Cardiac fibroblast (primary cell): ENCODE results near the gene HOXD11.

Experiments
- DNase-seq, 2 donors: peaks; one replicate each; pipeline versions ENCODE4 v3.0.0 to v3.0.0-alpha.2; 2010; ENCODE audit warnings: low read depth in 2 of 2
- H3K4me3 ChIP-seq, 2 donors: replicated peaks in 1 of 2; 1 replicate in 1 of 2; 2 replicates in 1 of 2; pipeline ENCODE4 v1.5.1; 2011; ENCODE audit warnings: low read depth in 2 of 2, low read length in 2 of 2, mild to moderate bottlenecking in 2 of 2, moderate library complexity in 1 of 2
- TF ChIP-seq, protein P1 (sequence below): IDR thresholded peaks from one replicate; pipeline ENCODE4 v1.5.1; 2011; ENCODE audit warnings: low read depth, mild to moderate bottlenecking, low read length, inconsistent platforms

HOXD11 gene

DNA sequence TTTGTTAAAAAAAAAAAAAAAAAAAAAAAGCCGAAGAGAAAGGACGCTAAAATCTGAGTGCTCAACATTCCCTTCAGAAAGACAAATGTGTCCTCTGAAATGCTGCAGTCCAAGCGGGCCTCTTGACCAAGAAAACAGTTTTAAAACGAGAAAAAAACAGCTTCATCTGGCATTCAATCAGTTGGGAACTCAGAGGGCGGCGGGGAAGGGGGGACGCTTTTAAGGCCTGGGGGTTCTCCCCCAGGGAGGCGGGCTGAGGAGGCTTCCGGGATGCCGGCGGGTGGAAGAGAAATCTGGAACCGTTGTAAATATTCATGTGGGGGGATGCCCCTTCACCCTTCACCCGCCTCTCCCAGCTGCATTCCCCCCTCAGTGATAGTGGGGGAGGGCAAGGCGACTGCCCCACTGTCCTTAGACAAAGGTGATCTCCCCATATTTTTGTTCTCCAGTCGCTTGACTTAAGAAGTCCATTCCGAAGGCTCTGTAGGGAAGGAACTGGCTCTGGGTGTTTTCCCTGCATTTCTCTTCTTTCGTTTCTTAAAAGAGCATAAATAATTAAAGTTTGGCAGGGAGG lies 3.3 kb upstream of the HOXD11 start:
- no peak overlapping the region for H3K4me3 ChIP-seq
- no peak for DNase-seq
- TF ChIP-seq, protein P1, sequence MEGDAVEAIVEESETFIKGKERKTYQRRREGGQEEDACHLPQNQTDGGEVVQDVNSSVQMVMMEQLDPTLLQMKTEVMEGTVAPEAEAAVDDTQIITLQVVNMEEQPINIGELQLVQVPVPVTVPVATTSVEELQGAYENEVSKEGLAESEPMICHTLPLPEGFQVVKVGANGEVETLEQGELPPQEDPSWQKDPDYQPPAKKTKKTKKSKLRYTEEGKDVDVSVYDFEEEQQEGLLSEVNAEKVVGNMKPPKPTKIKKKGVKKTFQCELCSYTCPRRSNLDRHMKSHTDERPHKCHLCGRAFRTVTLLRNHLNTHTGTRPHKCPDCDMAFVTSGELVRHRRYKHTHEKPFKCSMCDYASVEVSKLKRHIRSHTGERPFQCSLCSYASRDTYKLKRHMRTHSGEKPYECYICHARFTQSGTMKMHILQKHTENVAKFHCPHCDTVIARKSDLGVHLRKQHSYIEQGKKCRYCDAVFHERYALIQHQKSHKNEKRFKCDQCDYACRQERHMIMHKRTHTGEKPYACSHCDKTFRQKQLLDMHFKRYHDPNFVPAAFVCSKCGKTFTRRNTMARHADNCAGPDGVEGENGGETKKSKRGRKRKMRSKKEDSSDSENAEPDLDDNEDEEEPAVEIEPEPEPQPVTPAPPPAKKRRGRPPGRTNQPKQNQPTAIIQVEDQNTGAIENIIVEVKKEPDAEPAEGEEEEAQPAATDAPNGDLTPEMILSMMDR: no peak

DNA sequence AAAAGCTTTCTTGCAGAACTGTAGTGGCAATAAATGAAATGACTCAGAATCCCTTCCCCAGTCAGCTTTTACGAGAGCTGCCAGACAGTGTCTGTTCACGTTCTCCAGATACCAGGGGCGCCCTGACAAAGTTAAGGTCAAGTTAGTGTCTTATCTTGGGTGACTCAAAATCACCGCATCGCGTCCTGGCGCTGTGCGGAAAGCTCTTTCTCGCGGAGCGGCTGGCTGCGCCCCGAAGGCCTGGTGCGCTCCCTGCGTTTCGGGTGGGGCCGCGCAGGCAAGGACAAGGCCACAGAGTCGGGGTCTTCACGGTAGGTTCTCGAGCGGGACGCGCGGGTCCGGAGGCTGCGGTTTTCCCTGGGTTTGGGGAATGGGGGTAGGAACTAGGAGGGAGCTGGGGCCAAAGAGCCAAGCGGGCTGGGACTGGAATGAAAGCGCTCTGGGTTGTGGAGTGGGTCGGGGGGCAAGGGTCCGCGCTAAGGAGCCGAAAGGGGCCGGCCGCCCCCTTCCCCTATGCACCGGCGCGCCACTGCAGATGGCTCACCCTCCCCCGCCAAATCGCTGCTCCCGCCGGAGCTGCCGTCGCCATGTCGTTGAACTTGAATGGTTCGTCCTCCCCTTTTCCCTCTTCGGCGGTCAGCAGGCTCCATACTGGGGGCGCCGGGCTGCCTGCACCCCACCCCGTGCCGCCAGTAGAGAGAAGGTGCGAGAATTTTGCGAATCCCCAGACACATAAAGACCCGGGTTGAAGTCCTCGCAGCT lies 2.6 kb upstream of the HOXD11 start:
- TF ChIP-seq, protein P1: no peak
- no peak for DNase-seq

DNA sequence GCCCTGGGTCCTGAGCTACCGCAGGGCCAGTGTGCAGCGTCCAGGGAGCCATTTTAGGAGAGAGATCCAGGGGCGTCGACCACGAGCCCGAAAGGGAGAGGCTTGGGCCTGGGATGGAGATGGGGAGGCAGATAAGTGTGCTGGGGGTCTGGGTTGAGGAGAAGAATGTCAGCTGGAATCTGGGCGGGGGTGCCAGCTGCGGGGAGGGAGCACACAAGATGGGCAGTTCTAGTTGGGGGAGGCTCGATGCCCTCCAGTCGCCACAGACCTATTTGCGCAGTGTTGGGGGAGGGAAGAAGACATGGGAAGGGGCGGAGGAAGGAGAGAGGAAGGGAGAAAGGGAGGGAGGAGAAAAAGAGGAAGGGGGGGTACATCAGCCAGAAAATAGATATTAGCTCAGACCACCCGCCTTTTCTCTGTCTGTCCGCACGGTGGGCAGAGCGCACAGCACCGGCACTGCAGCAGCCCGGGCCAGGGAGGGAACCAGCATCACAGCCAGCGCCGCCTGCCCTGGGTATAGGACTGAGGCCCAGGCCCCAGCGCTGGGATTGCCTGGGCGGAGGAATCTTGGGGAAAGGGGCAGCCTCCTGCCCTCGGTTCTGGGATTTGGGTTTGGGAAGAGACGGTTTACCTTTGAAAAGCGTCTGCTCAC lies 1.9 kb upstream of the HOXD11 start:
- no peak overlapping the region for H3K4me3 ChIP-seq
- no peak for DNase-seq
- TF ChIP-seq, protein P1: no peak

More for the DNA sequence above, 2.6 kb upstream of the HOXD11 start:
- H3K4me3 ChIP-seq: no peak overlapping the region

DNA sequence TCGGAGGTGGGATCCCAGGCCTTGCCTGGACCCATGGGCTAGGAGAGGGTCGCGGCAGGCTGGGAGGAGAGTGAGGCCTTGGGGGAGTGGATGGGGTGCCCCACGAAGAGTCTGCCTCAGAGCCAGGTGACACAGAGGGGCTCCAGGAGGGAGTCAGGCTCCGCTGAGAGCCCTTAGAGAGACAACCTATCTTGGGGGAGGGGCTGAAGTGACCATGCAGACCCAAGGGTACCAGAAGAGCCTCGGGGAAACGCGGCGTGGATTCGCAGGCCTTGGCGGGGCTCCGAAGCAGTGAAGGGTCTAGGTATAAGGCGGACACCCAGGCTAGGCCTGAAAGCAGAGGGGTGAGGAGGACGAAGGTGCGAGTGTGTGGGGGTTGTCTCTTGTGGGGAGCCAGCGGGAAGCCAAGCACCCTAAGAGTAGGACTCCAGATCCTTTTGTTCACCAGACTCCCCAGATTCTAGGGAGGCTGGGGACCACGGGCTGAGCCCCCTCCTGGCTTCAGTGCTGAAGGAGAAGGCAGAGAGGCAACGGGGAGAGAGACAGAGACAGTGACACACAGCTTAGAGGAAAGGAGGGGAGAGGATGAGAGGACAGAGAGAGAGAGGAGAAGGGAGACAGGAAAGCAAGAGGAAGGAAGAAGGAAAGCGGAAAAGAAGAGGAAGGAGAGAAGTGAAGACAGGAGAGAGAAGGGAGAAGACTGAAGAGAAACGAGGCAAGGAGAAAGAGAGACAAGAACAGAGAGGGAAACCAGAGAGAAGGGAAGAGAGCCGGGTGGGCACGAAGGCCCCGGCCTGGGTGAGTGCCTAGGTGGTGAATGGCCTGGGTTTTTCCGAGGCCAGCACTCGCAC lies 1.1 kb upstream of the HOXD11 start:
- H3K4me3 ChIP-seq: no peak overlapping the region
- no peak for DNase-seq
- TF ChIP-seq, protein P1: no peak

DNA sequence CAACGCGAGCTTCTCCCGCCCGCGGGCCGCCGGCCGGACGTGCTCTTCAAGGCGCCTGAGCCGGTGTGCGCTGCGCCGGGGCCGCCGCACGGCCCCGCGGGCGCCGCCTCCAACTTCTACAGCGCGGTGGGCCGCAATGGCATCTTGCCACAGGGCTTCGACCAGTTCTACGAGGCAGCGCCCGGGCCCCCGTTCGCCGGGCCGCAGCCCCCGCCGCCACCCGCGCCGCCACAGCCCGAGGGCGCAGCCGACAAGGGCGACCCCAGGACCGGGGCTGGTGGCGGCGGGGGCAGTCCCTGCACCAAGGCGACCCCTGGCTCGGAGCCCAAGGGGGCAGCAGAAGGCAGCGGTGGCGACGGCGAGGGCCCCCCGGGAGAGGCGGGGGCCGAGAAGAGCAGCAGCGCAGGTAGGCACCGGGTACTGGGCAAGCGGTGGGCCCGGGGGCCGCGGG lies 676 bp downstream of the HOXD11 start:
- no peak for DNase-seq
- H3K4me3 ChIP-seq: no peak overlapping the region
- TF ChIP-seq, protein P1: no peak

DNA sequence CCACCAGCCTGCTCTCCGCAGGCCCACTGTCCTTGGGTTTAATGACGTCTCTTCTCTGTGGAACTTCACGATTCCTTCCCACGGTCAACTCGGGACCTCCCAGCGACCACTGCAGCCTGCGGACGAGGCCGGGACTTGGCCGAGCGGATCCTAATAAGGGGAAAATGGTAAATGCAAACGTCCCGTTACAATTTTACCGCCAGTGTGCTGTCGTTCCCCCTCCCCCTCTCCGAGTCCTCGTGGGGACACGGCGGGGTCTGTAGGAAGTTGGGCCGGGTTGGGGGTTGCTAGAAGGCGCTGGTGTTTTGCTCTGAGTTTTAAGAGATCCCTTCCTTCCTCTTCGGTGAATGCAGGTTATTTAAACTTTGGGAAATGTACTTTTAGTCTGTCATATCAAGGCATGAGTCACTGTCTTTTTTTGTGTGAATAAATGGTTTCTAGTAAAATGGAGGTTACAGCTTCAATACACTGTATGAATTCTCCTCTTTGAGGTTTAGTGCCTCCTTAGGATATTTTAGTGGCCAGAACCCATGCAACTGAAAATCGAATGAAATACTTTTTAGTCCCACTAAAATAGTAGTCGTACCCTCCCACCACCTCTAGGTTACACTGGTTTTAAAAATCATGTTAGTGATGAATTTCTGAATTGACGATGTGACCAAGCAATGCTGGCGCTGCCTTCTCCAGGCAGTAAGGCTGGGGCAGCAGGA lies 2.3 kb downstream of the HOXD11 start:
- H3K4me3 ChIP-seq: no peak overlapping the region
- no peak for DNase-seq
- TF ChIP-seq, protein P1: no peak
